ENCODE measurements around the gene MIA. TPM values are rescaled to one million over a fixed set of nuclear protein-coding genes. Genes with fewer than 3 reads are reported as not detected.

The MIA gene
- total and polyA plus RNA-seq, 2 of the 8 experiments (the other 6 are each of a cell fraction or from before 2014, with no cell fraction given) = not detected

- TF ChIP-seq CHD7 (IDR thresholded peaks at IDR 0.05; ENCODE audit: insufficient replicate concordance, low read length) (no peak), TAF7 (optimal IDR thresholded peaks at IDR 0.05; ENCODE audit: borderline replicate concordance, low read depth, low read length) (peak; percentile 52), EP300 (IDR thresholded peaks at IDR 0.05; ENCODE audit: borderline replicate concordance in 1 of 2, low read depth in 2 of 2, low read length in 2 of 2) (0 out of 3 replicates have a peak, but pooled peaks of 1 of the 2 experiments have one; percentile 60), TBP (IDR thresholded peaks at IDR 0.05; ENCODE audit: low read depth, low read length) (peak; percentile 74), TCF12 (IDR thresholded peaks at IDR 0.05; ENCODE audit: low read depth, low read length) (0 out of 2 replicates have a peak, but pooled peaks have one; percentile 52), FOSL1 (IDR thresholded peaks at IDR 0.05; ENCODE audit: insufficient read depth, low read depth, low read length) (no peak), NRF1 (IDR thresholded peaks at IDR 0.05; ENCODE audit: low read depth, low read length) (no peak), SIRT6 (IDR thresholded peaks at IDR 0.05; ENCODE audit: low read length) (no peak), SP2 (IDR thresholded peaks at IDR 0.05; ENCODE audit: low read length) (peak; percentile 53), RFX5 (IDR thresholded peaks at IDR 0.05; ENCODE audit: borderline replicate concordance, low read depth, low read length) (peak; percentile 89)
These were observed 25.1 kb upstream of the MIA start, which contains the start of gene ACTMAP (continued) for GRCh38 chr19:40750058-40750873.

Data from H1 (cell line).